ENCODE data around the gene C2orf81.
A peak's percentile ranks its signal among the peaks of the same experiment; 100 is the strongest.

DNA sequence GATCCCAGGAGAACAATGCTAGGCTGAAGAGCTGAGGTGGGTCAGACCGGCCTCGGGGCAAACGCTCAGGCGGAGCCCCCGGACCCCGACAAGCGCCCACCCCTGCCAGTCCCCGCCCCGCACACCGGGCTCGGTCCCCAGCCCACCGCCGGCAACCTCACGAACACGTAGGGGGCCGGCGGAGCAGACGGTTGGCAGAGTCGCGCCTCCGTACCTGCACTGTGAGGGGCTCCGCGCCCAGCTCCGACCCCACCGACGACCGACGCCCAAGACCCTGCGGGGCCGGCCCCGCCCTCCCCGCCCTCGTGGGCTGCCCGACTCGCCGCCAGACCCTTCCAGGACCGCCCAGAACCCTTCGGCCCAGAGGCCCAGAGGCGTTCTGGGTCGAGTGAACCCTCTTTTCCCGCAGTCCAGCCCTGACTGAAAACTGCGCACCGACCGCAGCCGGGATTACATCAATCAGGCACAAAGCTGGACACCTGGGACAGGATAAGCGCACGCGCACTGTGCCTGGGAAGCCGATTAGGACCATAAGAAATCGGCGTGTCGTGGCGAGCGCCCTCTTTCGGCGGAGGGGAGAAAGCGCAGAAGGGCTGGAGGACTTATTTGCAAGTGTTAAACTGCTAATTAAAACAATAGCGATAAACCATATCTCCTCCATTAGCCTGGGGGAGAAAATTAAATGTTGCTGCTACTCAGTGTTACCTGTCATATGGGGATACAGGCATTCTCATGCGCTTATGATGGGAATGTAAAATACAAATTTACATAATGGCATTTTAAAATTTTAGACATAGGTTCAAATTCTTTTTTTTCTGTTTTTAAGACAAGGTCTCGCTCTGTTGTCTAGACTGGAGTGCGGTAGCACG is 29.6 kb downstream of the C2orf81 start:
- TF ChIP-seq POLR2A (IDR thresholded peaks at IDR 0.05): no peak
- TF ChIP-seq, protein P1, sequence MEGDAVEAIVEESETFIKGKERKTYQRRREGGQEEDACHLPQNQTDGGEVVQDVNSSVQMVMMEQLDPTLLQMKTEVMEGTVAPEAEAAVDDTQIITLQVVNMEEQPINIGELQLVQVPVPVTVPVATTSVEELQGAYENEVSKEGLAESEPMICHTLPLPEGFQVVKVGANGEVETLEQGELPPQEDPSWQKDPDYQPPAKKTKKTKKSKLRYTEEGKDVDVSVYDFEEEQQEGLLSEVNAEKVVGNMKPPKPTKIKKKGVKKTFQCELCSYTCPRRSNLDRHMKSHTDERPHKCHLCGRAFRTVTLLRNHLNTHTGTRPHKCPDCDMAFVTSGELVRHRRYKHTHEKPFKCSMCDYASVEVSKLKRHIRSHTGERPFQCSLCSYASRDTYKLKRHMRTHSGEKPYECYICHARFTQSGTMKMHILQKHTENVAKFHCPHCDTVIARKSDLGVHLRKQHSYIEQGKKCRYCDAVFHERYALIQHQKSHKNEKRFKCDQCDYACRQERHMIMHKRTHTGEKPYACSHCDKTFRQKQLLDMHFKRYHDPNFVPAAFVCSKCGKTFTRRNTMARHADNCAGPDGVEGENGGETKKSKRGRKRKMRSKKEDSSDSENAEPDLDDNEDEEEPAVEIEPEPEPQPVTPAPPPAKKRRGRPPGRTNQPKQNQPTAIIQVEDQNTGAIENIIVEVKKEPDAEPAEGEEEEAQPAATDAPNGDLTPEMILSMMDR (IDR thresholded peaks at IDR 0.05): peak in 2 of 3 donors; percentile 13 to 84

All from lower leg skin (tissue), 3 donors.